GM06990 (cell line): ENCODE results near the gene YWHAB.

Source experiments
- DNase-seq: peaks from one replicate; pipeline ENCODE4 v3.0.0-alpha.2; 2011; ENCODE audit not compliant: insufficient read length; ENCODE audit errors: extremely low read depth
- H3K27me3 ChIP-seq: replicated peaks from 2 replicates; pipeline ENCODE4 v1.6.0; 2011; ENCODE audit warnings: low read length; ENCODE audit not compliant: control insufficient read depth, insufficient read depth
- H3K36me3 ChIP-seq: 2 replicates; pipeline ENCODE4 v1.5.1; 2011; ENCODE audit warnings: low read length; ENCODE audit not compliant: control insufficient read depth, insufficient read depth
- H3K4me3 ChIP-seq: replicated peaks from 2 replicates; pipeline ENCODE4 v1.5.1; 2011; ENCODE audit warnings: low read depth, mild to moderate bottlenecking, control low read depth, low read length
- TF ChIP-seq, protein P1 (sequence below): IDR thresholded peaks from 2 replicates; pipeline ENCODE4 v1.5.1; 2011; ENCODE audit warnings: low read length, control low read depth, mild to moderate bottlenecking, inconsistent platforms; ENCODE audit not compliant: insufficient read depth, poor library complexity, severe bottlenecking

Gene YWHAB

GRCh38 chr20:44941120-44941691, 55.7 kb downstream of the YWHAB start:
- Histone ChIP-seq H3K27me3 (no peaks in the 10 kb centered on the region), H3K4me3 (no peak overlapping the region), H3K36me3 (peaks cover 22% of the 10 kb centered on the region)
- TF ChIP-seq, protein P1, sequence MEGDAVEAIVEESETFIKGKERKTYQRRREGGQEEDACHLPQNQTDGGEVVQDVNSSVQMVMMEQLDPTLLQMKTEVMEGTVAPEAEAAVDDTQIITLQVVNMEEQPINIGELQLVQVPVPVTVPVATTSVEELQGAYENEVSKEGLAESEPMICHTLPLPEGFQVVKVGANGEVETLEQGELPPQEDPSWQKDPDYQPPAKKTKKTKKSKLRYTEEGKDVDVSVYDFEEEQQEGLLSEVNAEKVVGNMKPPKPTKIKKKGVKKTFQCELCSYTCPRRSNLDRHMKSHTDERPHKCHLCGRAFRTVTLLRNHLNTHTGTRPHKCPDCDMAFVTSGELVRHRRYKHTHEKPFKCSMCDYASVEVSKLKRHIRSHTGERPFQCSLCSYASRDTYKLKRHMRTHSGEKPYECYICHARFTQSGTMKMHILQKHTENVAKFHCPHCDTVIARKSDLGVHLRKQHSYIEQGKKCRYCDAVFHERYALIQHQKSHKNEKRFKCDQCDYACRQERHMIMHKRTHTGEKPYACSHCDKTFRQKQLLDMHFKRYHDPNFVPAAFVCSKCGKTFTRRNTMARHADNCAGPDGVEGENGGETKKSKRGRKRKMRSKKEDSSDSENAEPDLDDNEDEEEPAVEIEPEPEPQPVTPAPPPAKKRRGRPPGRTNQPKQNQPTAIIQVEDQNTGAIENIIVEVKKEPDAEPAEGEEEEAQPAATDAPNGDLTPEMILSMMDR, result no peak
- no peak for DNase-seq

GRCh38 chr20:44942264-44942973, 56.9 kb downstream of the YWHAB start:
- no peak overlapping the region for H3K4me3 ChIP-seq
- TF ChIP-seq, protein P1, result peak; percentile 7
- peaks cover 22% of the 10 kb centered on the region for H3K36me3 ChIP-seq
- no peak for DNase-seq
- H3K27me3 ChIP-seq, result no peaks in the 10 kb centered on the region

DNA sequence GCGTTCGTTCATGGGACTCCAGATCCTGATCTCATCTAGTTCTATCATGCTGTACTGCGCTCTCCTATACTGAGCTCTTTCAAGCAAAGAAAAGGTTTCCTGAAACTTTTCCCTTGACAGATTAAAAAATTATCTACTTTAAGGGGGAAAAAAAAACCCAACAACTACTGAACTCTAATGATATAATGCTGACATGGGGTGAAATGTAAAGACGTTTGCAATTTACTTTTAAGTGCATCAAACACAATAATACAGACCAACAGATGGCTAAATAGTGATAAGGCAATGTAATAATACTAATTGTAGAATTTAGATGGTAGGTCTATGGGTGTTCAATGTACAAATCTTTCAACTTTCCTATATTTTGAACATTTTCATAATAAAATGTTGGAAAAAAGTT, 58.3 kb downstream of the YWHAB start:
- no peak for DNase-seq
- Histone ChIP-seq H3K27me3 (no peaks in the 10 kb centered on the region), H3K36me3 (peaks cover 28% of the 10 kb centered on the region), H3K4me3 (no peak overlapping the region)
- TF ChIP-seq, protein P1, result no peak

GRCh38 chr20:44945261-44945660, 59.8 kb downstream of the YWHAB start:
- TF ChIP-seq, protein P1, result no peak
- no peak overlapping the region for H3K4me3 ChIP-seq
- peaks cover 33% of the 10 kb centered on the region for H3K36me3 ChIP-seq
- H3K27me3 ChIP-seq, result no peaks in the 10 kb centered on the region
- DNase-seq, result no peak

GRCh38 chr20:44946271-44946852, 60.9 kb downstream of the YWHAB start:
- H3K4me3 ChIP-seq, result no peak overlapping the region
- H3K36me3 ChIP-seq, result peaks cover 34% of the 10 kb centered on the region
- H3K27me3 ChIP-seq, result no peaks in the 10 kb centered on the region
- no peak for DNase-seq
- TF ChIP-seq, protein P1, result no peak
